H1 (cell line): ENCODE data around the gene PIAS1. TPM values are rescaled to one million over a fixed set of nuclear protein-coding genes. Genes with fewer than 3 reads are reported as not detected.

Source experiments
- CTCF ChIA-PET: fragments of 300-600 bp; sonication (Branson Sonifier 250); formaldehyde crosslinking; loops from one replicate; lab custom pipeline; 2021; ENCODE audit not compliant: partially characterized antibody; lab: Charles Lee
- POLR2A ChIA-PET: fragments of 300-600 bp; sonication (Branson Sonifier 250); formaldehyde crosslinking; loops from one replicate; lab custom pipeline; 2021; ENCODE audit warnings: inconsistent platforms; ENCODE audit not compliant: partially characterized antibody; lab: Charles Lee
- DNase-seq, 2 experiments: peaks; one replicate each; pipeline versions ENCODE4 v3.0.0 to v3.0.0-alpha.2; 2010 to 2022; ENCODE audit warnings: low spot score in 2 of 2, low read depth in 1 of 2, mixed read lengths in 1 of 2
- FAIRE-seq: peaks from 2 replicates; lab custom pipeline; 2011; peaks lifted over from hg19 to GRCh38; lab: Jason Lieb, UNC
- H2AFZ ChIP-seq: 2 replicates; pipeline ENCODE4 v1.8.1; 2012; ENCODE audit warnings: low read length, inconsistent platforms
- H2AK5ac ChIP-seq: 2 replicates; pipeline ENCODE4 v1.6.1; 2013; ENCODE audit warnings: low read depth, low read length
- H2BK120ac ChIP-seq: replicated peaks from 2 replicates; pipeline ENCODE3; 2013; ENCODE audit warnings: low read depth, low read length, inconsistent platforms
- H2BK12ac ChIP-seq: 2 replicates; pipeline ENCODE4 v1.6.1; 2013; ENCODE audit warnings: low read depth, low read length
- H2BK15ac ChIP-seq: 2 replicates; pipeline ENCODE4 v1.6.1; 2013; ENCODE audit warnings: low read length
- H2BK20ac ChIP-seq: 2 replicates; pipeline ENCODE4 v1.6.1; 2013; ENCODE audit warnings: low read length
- H2BK5ac ChIP-seq: 2 replicates; pipeline ENCODE4 v1.6.1; 2013; ENCODE audit warnings: low read depth, low read length
- H3K14ac ChIP-seq: 2 replicates; pipeline ENCODE4 v1.6.1; 2013; ENCODE audit warnings: inconsistent platforms; ENCODE audit not compliant: insufficient read length
- H3K18ac ChIP-seq: 2 replicates; pipeline ENCODE4 v1.6.1; 2013; ENCODE audit warnings: low read length; ENCODE audit errors: extremely low read depth
- H3K23ac ChIP-seq: 2 replicates; pipeline ENCODE4 v1.6.1; 2013; ENCODE audit warnings: inconsistent platforms; ENCODE audit not compliant: insufficient read length
- H3K23me2 ChIP-seq: 2 replicates; pipeline ENCODE4 v1.6.1; 2013; ENCODE audit warnings: low read depth, low read length
- H3K27ac ChIP-seq: 2 replicates; pipeline ENCODE4 v1.6.1; 2011; ENCODE audit warnings: low read depth, low read length, inconsistent platforms
- H3K27me3 ChIP-seq, 4 experiments: replicated peaks in 1 of 4; 1 replicate in 1 of 4; 2 replicates in 3 of 4; pipeline versions ENCODE4 v1.6.1 to v1.8.1; 2011 to 2013; ENCODE audit warnings: low read length in 3 of 4, mild to moderate bottlenecking in 3 of 4, inconsistent platforms in 2 of 4, mixed read lengths in 2 of 4, moderate library complexity in 1 of 4; ENCODE audit not compliant: control insufficient read depth in 3 of 4, insufficient read depth in 3 of 4; ENCODE audit errors: extremely low read depth in 1 of 4
- H3K36me3 ChIP-seq, 4 experiments: 2 replicates each; pipeline versions ENCODE4 v1.6.1 to v1.8.1; 2011 to 2013; ENCODE audit warnings: mild to moderate bottlenecking in 4 of 4, low read length in 3 of 4, moderate library complexity in 2 of 4, control low read depth in 1 of 4, inconsistent platforms in 1 of 4; ENCODE audit not compliant: insufficient read depth in 4 of 4, control insufficient read depth in 2 of 4
- H3K4ac ChIP-seq: replicated peaks from 2 replicates; pipeline ENCODE3; 2013; ENCODE audit warnings: low read length, low read depth, mixed read lengths, inconsistent platforms; ENCODE audit not compliant: insufficient read length
- H3K4me1 ChIP-seq, 4 experiments: replicated peaks in 1 of 4; 1 replicate in 1 of 4; 2 replicates in 3 of 4; pipeline versions ENCODE4 v1.6.1 to v1.8.1; 2011 to 2013; ENCODE audit warnings: low read length in 3 of 4, inconsistent platforms in 2 of 4, mixed read lengths in 1 of 4; ENCODE audit not compliant: insufficient read depth in 4 of 4, control insufficient read depth in 3 of 4
- H3K4me2 ChIP-seq, 2 experiments: 2 replicates each; pipeline versions ENCODE4 v1.6.1 to v1.8.1; 2011 to 2013; ENCODE audit warnings: low read depth in 2 of 2, low read length in 2 of 2, control low read depth in 1 of 2, inconsistent platforms in 1 of 2, mild to moderate bottlenecking in 1 of 2; ENCODE audit not compliant: insufficient read depth in 1 of 2
- H3K4me3 ChIP-seq, 4 experiments: fragments of 200-600, 300-600 bp in 1 of 4; sonication (generic), shearing (Covaris generic), sonication (Bioruptor Twin) in 1 of 4; 2 replicates each; pipeline versions ENCODE4 v1.5.1 to v1.8.1; 2011 to 2016; ENCODE audit warnings: low read length in 4 of 4, low read depth in 3 of 4, control low read depth in 2 of 4, inconsistent platforms in 2 of 4, mild to moderate bottlenecking in 2 of 4, mixed read lengths in 1 of 4, moderate library complexity in 1 of 4; ENCODE audit not compliant: insufficient read depth in 2 of 4; ENCODE audit errors: extremely low read depth in 1 of 4
- H3K56ac ChIP-seq: replicated peaks from 2 replicates; pipeline ENCODE3; 2013; ENCODE audit warnings: low read depth, mild to moderate bottlenecking, mixed read lengths, low read length, inconsistent platforms; ENCODE audit not compliant: insufficient read length
- H3K79me1 ChIP-seq: 2 replicates; pipeline ENCODE4 v1.6.1; 2013; ENCODE audit warnings: low read depth, low read length, control low read depth
- H3K79me2 ChIP-seq, 2 experiments: 2 replicates each; pipeline versions ENCODE4 v1.6.1 to v1.8.1; 2012 to 2013; ENCODE audit warnings: low read length in 2 of 2, mild to moderate bottlenecking in 2 of 2, inconsistent platforms in 1 of 2; ENCODE audit not compliant: insufficient read depth in 2 of 2, control insufficient read depth in 1 of 2
- H3K9ac ChIP-seq, 4 experiments: replicated peaks in 1 of 4; 1 replicate in 1 of 4; 2 replicates in 3 of 4; pipeline versions ENCODE4 v1.6.1 to v1.8.1; 2011 to 2013; ENCODE audit warnings: low read depth in 3 of 4, low read length in 3 of 4, control low read depth in 2 of 4, mild to moderate bottlenecking in 2 of 4, moderate library complexity in 2 of 4, inconsistent platforms in 1 of 4; ENCODE audit errors: extremely low read depth in 1 of 4
- H3K9me3 ChIP-seq, 2 experiments: 2 replicates each; pipeline versions ENCODE4 v1.6.1 to v1.8.1; 2012 to 2013; ENCODE audit warnings: mild to moderate bottlenecking in 2 of 2, moderate library complexity in 2 of 2, control low read depth in 1 of 2, inconsistent platforms in 1 of 2, low read depth in 1 of 2, low read length in 1 of 2, mixed read lengths in 1 of 2; ENCODE audit not compliant: insufficient read depth in 2 of 2
- H4K20me1 ChIP-seq, 2 experiments: replicated peaks in 1 of 2; 2 replicates each; pipeline versions ENCODE3 to v1.8.1; 2011 to 2013; ENCODE audit warnings: inconsistent platforms in 2 of 2, low read length in 2 of 2, mild to moderate bottlenecking in 1 of 2; ENCODE audit not compliant: insufficient read depth in 2 of 2, control insufficient read depth in 1 of 2
- H4K5ac ChIP-seq: 2 replicates; pipeline ENCODE4 v1.6.1; 2013; ENCODE audit warnings: low read length, low read depth, mixed read lengths, inconsistent platforms; ENCODE audit not compliant: insufficient read length
- H4K8ac ChIP-seq: 2 replicates; pipeline ENCODE4 v1.8.0; 2013; ENCODE audit warnings: mild to moderate bottlenecking, moderate library complexity, low read length, inconsistent platforms; ENCODE audit not compliant: insufficient read depth; ENCODE audit errors: extremely low read depth
- H4K91ac ChIP-seq: replicated peaks from 2 replicates; pipeline ENCODE3; 2013; ENCODE audit warnings: low read length, mixed read lengths, inconsistent platforms; ENCODE audit not compliant: insufficient read length
- BRCA1 ChIP-seq: IDR thresholded peaks from 2 replicates; pipeline ENCODE4 v1.6.1; 2012; ENCODE audit warnings: low read depth, low read length, improper control_type of control experiment
- GABPA ChIP-seq: IDR thresholded peaks from 2 replicates; pipeline ENCODE4 v1.6.1; 2011; ENCODE audit warnings: mild to moderate bottlenecking, low read length, moderate library complexity, borderline replicate concordance; ENCODE audit not compliant: insufficient read depth
- NANOG ChIP-seq: IDR thresholded peaks from 2 replicates; pipeline ENCODE4 v1.6.1; 2011; ENCODE audit warnings: low read length, low read depth, mild to moderate bottlenecking, inconsistent platforms; ENCODE audit not compliant: insufficient read depth, poor library complexity, severe bottlenecking
- PHF8 ChIP-seq: fragments of 200-600 bp; sonication (generic); conservative IDR thresholded peaks from 2 replicates; pipeline ENCODE4 v1.7.1; 2012; ENCODE audit warnings: low read depth, mild to moderate bottlenecking, inconsistent platforms, low read length, moderate library complexity
- POU5F1 ChIP-seq: IDR thresholded peaks from 2 replicates; pipeline ENCODE4 v1.6.1; 2011; ENCODE audit warnings: low read depth, mild to moderate bottlenecking, low read length, moderate library complexity
- RBBP5 ChIP-seq: IDR thresholded peaks from 2 replicates; pipeline ENCODE4 v1.7.1; 2012; ENCODE audit warnings: low read depth, mild to moderate bottlenecking, inconsistent platforms, low read length, moderate library complexity, borderline replicate concordance
- SIRT6 ChIP-seq: IDR thresholded peaks from one replicate; pipeline ENCODE4 v1.7.1; 2012; ENCODE audit warnings: low read length, inconsistent platforms
- SP2 ChIP-seq: IDR thresholded peaks from 2 replicates; pipeline ENCODE4 v1.6.1; 2012; ENCODE audit warnings: mild to moderate bottlenecking, low read length, inconsistent platforms
- TCF12 ChIP-seq: IDR thresholded peaks from 2 replicates; pipeline ENCODE4 v1.6.1; 2011; ENCODE audit warnings: low read depth, mild to moderate bottlenecking, low read length
- WGBS, 2 experiments: shearing (Covaris generic) in 1 of 2; methylation state at CpG; one replicate each; pipeline versions ENCODE4 v1.1.6 to v1.1.7; 2013 to 2015; ENCODE audit warnings: low lambda C conversion rate in 2 of 2, mixed read lengths in 2 of 2, inconsistent platforms in 1 of 2, low coverage in 1 of 2, missing lambda C conversion rate in 1 of 2; ENCODE audit not compliant: insufficient replicate concordance in 2 of 2, insufficient coverage in 1 of 2, insufficient read length in 1 of 2; ENCODE audit errors: extremely low coverage in 1 of 2, missing lambda C conversion rate in 1 of 2; 5-methylcytosine and 5-hydroxymethylcytosine counted together
- polyA plus RNA-seq, 7 experiments: library from polyadenylated mRNA; depleted of rRNA in 3 of 7; stranded (reverse) in 5 of 7; unstranded in 2 of 7; fragments of >200 nt in 5 of 7; fragments of 200-250 nt in 2 of 7; gene quantifications; 1 replicate in 5 of 7; 2 replicates in 1 of 7; 4 replicates in 1 of 7; pipeline versions ENCODE4 v1.2.1 to v1.2.3, GENCODE V29; 2011 to 2013; ENCODE audit warnings: missing spikeins in 2 of 7, mixed read lengths in 2 of 7
- total RNA-seq: library from RNA; stranded (reverse); fragmentation: NEBNext Ultra II Directional; extraction: Animal tissue kit (Norgen Biotek cat#: 25700); gene quantifications from 2 replicates; pipeline ENCODE4 v1.2.1, GENCODE V29; 2021
- TF ChIP-seq, protein P1 (sequence below): IDR thresholded peaks from 2 replicates; pipeline ENCODE4 v1.6.1; 2011; ENCODE audit warnings: low read depth, mild to moderate bottlenecking, low read length; ENCODE audit not compliant: insufficient read depth

The PIAS1 gene
- total and polyA plus RNA-seq, 2 of the 8 experiments (the other 6 are each of a cell fraction or from before 2014, with no cell fraction given): 30.8 to 34.5 TPM

DNA sequence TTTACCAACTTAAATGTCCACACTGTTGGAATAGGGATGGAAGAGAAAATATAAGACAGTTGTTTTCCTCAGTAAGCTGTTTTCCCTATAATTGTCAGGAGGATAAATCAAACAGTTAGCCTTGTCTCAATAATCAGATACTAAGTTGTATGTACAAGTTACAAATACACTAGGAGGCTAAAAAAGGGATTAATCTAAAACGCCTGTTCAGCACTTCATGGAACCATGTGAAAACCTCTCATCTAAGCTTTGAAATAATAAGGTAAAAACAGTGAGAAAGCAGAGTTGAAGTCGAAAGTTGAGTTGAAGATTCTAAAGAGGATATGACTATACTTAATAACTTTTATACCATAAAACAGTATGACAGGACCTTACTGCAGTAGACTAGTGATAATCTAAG is 89.0 kb downstream of the PIAS1 start:
- Histone ChIP-seq H4K20me1 (no peaks in the 10 kb centered on the region), H3K18ac (no peak overlapping the region), H3K56ac (no peak overlapping the region), H3K4me3 (no peak overlapping the region), H3K9me3 (no peaks in the 10 kb centered on the region), H3K4me1 (no peaks in the 10 kb centered on the region), H3K79me1 (no peaks in the 10 kb centered on the region; the same call in 1 of the 2 replicates), H3K79me2 (no peaks in the 10 kb centered on the region; a peak in 1 of 4 replicates), H3K23ac (no peak overlapping the region), H3K36me3 (peaks cover 0 to 11% (median 2%) of the 10 kb centered on the region in 4 experiments; a peak in 3 of 8 replicates), H2BK20ac (no peak overlapping the region), H2BK5ac (no peak overlapping the region), H2AK5ac (no peak overlapping the region), H3K14ac (no peak overlapping the region), H2BK120ac (no peak overlapping the region), H3K27ac (no peak overlapping the region), H2BK15ac (no peak overlapping the region), H4K91ac (no peak overlapping the region), H3K4me2 (no peak overlapping the region), H3K23me2 (peaks cover 1% of the 10 kb centered on the region; the same call in 1 of the 2 replicates), H3K4ac (no peak overlapping the region), H3K27me3 (no peaks in the 10 kb centered on the region), H2AFZ (no peak overlapping the region), H4K8ac (no peak overlapping the region), H3K9ac (no peak overlapping the region), H2BK12ac (no peak overlapping the region), H4K5ac (no peak overlapping the region)
- DNase-seq: no peak
- TF ChIP-seq SIRT6 (no peak), POU5F1 (no peak), NANOG (no peak), TCF12 (no peak), GABPA (no peak), SP2 (no peak), PHF8 (no peak), RBBP5 (no peak), BRCA1 (no peak)
- TF ChIP-seq, protein P1, sequence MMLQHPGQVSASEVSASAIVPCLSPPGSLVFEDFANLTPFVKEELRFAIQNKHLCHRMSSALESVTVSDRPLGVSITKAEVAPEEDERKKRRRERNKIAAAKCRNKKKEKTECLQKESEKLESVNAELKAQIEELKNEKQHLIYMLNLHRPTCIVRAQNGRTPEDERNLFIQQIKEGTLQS: no peak
- 94% methylated on average over 2 of the region's 2 CpGs; no CpG with 5 or more reads in 1 of the 2 experiments for WGBS, 2 experiments
- CTCF ChIA-PET: interaction anchor here (0.6 kb wide), 1 partner anchor 20 kb away, joined by 3 read pairs; no protein-coding TSS in a partner anchor
- POLR2A ChIA-PET: no interaction called here
- FAIRE-seq: no peak
